Stomach smooth muscle (tissue), 2 donors: Measurements from ENCODE around the gene KRTAP9-4.
"Not testable (repeated sequence)": the region's sequence is repeated elsewhere in the genome, so short reads cannot be mapped to it uniquely, and the experiment has no call there.

Experiments used
- H3K27ac ChIP-seq: one replicate; pipeline ENCODE4 v1.7.0; 2013; ENCODE audit warnings: mild to moderate bottlenecking, low read length, inconsistent platforms
- H3K27me3 ChIP-seq, 2 donors: one replicate each; pipeline ENCODE4 v1.7.0; 2013; ENCODE audit warnings: low read length in 2 of 2; ENCODE audit not compliant: insufficient read depth in 2 of 2, control insufficient read depth in 1 of 2
- H3K36me3 ChIP-seq, 2 donors: one replicate each; pipeline ENCODE4 v1.7.0; 2013; ENCODE audit warnings: low read length in 2 of 2; ENCODE audit not compliant: control insufficient read depth in 2 of 2, insufficient read depth in 2 of 2
- H3K4me1 ChIP-seq: one replicate; pipeline ENCODE4 v1.7.0; 2013; ENCODE audit warnings: low read length; ENCODE audit not compliant: control insufficient read depth, insufficient read depth
- H3K4me3 ChIP-seq, 2 donors: one replicate each; pipeline ENCODE4 v1.7.0; 2013; ENCODE audit warnings: low read length in 2 of 2
- H3K9ac ChIP-seq, 2 donors: one replicate each; pipeline ENCODE4 v1.7.0; 2013; ENCODE audit warnings: low read length in 2 of 2, mild to moderate bottlenecking in 1 of 2
- H3K9me3 ChIP-seq, 2 donors: one replicate each; pipeline ENCODE4 v1.7.0; 2013; ENCODE audit warnings: low read length in 2 of 2; ENCODE audit not compliant: control insufficient read depth in 2 of 2
- donor health status: healthy.
- donor health status: Pancreatic carcinoma.

Gene KRTAP9-4

GRCh38 chr17:41265078-41265477, 15.6 kb downstream of the KRTAP9-4 start, which contains the start of gene KRTAP9-6:
TSS of gene KRTAP9-6 (plus strand) at chr17:41265378. CDS start at chr17:41265378, 0 bp downstream.
- Histone ChIP-seq H3K27ac (no peak within 1 kb of the TSS), H3K9me3 (no peaks in the 10 kb centered on the region), H3K27me3 (no peaks in the 10 kb centered on the region), H3K4me1 (no peaks in the 10 kb centered on the region), H3K36me3 (no peaks in the 10 kb centered on the region), H3K4me3 (no peak within 1 kb of the TSS), H3K9ac (no peak within 1 kb of the TSS)

DNA sequence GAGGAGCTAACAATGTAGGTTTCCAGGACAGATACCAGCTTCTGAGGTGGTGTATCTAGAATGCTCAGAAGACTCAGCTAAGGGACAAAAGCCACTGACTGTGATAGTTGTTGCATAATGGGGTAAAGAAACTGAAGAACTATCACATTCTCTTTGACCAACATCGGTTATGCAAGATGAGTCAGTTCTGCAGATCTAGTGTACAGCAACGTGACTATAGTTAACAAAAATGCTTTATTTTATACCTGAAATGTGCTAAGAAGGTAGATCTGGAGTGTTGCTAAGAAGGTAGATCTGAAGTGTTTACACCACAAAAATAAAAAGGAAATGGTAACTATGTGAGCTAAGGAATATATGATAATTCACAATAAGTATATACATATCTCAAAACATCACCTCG, 18.2 kb downstream of the KRTAP9-4 start:
- no peak overlapping the region for H3K4me3 ChIP-seq
- no peaks in the 10 kb centered on the region for H3K9me3 ChIP-seq
- H3K27ac ChIP-seq = no peak overlapping the region
- H3K36me3 ChIP-seq = no peaks in the 10 kb centered on the region
- no peaks in the 10 kb centered on the region for H3K27me3 ChIP-seq
- H3K9ac ChIP-seq = no peak overlapping the region
- no peaks in the 10 kb centered on the region for H3K4me1 ChIP-seq

GRCh38 chr17:41271323-41271722, 21.8 kb downstream of the KRTAP9-4 start:
- not testable (repeated sequence) for H3K9ac ChIP-seq, H3K4me1 ChIP-seq, H3K27me3 ChIP-seq, H3K27ac ChIP-seq, H3K9me3 ChIP-seq, H3K4me3 ChIP-seq, H3K36me3 ChIP-seq

GRCh38 chr17:41271858-41272257, 22.4 kb downstream of the KRTAP9-4 start:
- H3K4me1 ChIP-seq = no peaks in the 10 kb centered on the region
- H3K9ac ChIP-seq = no peak overlapping the region
- no peaks in the 10 kb centered on the region for H3K27me3 ChIP-seq
- no peak overlapping the region for H3K27ac ChIP-seq
- no peak overlapping the region for H3K4me3 ChIP-seq
- no peaks in the 10 kb centered on the region for H3K36me3 ChIP-seq
- no peaks in the 10 kb centered on the region for H3K9me3 ChIP-seq

- H3K27me3 ChIP-seq, H3K9me3 ChIP-seq, H3K9ac ChIP-seq, H3K27ac ChIP-seq, H3K4me3 ChIP-seq, H3K4me1 ChIP-seq, H3K36me3 ChIP-seq: not testable (repeated sequence)
These were observed 26.2 kb downstream of the KRTAP9-4 start, which contains the start of gene KRTAP9-7 for GRCh38 chr17:41275648-41276190. TSS of gene KRTAP9-7 (plus strand) at chr17:41275698. CDS start at chr17:41275698, 0 bp downstream.

DNA sequence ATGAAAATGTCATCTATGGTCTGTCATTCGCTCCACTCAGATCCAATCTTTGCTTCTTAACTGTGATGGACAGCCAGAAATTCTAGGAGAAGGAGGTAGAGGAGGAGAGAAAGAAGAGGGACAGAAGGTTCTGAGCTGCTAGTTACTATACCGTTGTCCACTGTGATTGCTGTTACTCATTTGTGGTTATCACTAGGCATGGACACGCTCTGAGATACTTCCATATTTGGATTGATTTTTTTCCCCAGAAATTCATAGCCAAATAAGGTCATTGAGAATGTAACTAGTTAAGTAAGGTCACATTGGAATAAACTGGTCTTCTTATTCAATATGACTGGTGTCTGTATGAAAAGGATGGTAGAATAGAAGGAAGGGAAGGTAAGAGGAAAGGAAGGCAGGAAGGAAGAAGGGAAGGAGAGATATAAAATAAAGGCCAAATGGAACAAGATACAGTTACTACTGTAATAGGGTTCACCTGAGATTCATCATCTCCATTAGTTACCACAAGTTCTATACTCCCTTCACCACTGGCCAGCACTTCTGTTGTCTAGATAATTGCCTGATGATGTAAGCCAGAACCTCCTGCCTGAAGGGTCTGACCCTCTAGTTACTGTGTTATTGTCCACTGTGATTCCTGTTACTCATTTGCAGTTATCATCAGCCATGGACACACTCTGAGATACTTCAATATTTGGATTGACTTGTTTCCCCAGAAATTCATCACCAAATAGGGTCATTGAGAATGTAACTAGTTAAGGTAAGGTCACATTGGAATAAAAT, 28.9 kb downstream of the KRTAP9-4 start:
- H3K4me3 ChIP-seq = no peak overlapping the region
- H3K27me3 ChIP-seq = peaks cover 0 to 2% of the 10 kb centered on the region in 2 donors
- H3K9me3 ChIP-seq = no peaks in the 10 kb centered on the region
- no peak overlapping the region for H3K27ac ChIP-seq
- H3K4me1 ChIP-seq = no peaks in the 10 kb centered on the region
- H3K36me3 ChIP-seq = no peaks in the 10 kb centered on the region
- no peak overlapping the region for H3K9ac ChIP-seq

GRCh38 chr17:41284043-41284442, 34.6 kb downstream of the KRTAP9-4 start:
- H3K9me3 ChIP-seq = no peaks in the 10 kb centered on the region
- no peak overlapping the region for H3K27ac ChIP-seq
- H3K4me1 ChIP-seq = no peaks in the 10 kb centered on the region
- no peaks in the 10 kb centered on the region for H3K36me3 ChIP-seq
- H3K9ac ChIP-seq = no peak overlapping the region
- H3K4me3 ChIP-seq = no peak overlapping the region
- H3K27me3 ChIP-seq = peaks cover 0 to 2% of the 10 kb centered on the region in 2 donors

- peaks cover 0 to 2% of the 10 kb centered on the region in 2 donors for H3K27me3 ChIP-seq
- H3K27ac ChIP-seq = no peak overlapping the region
- no peaks in the 10 kb centered on the region for H3K9me3 ChIP-seq
- H3K9ac ChIP-seq = no peak overlapping the region
- no peaks in the 10 kb centered on the region for H3K36me3 ChIP-seq
- no peak overlapping the region for H3K4me3 ChIP-seq
- H3K4me1 ChIP-seq = no peaks in the 10 kb centered on the region
These were observed 35.1 kb downstream of the KRTAP9-4 start for GRCh38 chr17:41284546-41284945.

- Histone ChIP-seq H3K9ac (no peak overlapping the region), H3K9me3 (no peaks in the 10 kb centered on the region), H3K4me3 (no peak overlapping the region), H3K27ac (no peak overlapping the region), H3K27me3 (peaks cover 0 to 2% of the 10 kb centered on the region in 2 donors), H3K4me1 (no peaks in the 10 kb centered on the region), H3K36me3 (no peaks in the 10 kb centered on the region)
These were observed 37.6 kb downstream of the KRTAP9-4 start for GRCh38 chr17:41287050-41287449.

DNA sequence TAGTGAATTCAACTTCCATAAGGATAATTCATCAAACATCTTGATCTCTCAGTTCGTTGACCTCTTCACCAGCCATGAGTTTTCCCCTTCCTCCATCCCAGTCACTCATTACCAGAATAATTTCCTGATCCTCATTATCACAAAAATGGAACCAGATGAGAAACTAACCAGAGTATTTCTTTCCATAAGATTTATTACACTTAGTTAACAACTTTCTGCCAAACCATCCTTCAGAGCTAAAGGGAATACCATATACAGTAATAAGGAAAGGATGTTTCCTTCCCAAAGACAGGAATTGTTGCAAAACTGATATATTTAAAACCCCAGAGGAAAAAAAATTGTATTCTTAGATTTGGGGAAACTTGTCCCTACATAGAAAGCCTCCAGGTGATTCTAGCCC, 44.5 kb downstream of the KRTAP9-4 start:
- H3K4me1 ChIP-seq = no peaks in the 10 kb centered on the region
- no peaks in the 10 kb centered on the region for H3K36me3 ChIP-seq
- H3K27me3 ChIP-seq = no peaks in the 10 kb centered on the region
- no peaks in the 10 kb centered on the region for H3K9me3 ChIP-seq
- no peak overlapping the region for H3K27ac ChIP-seq
- H3K4me3 ChIP-seq = no peak overlapping the region
- H3K9ac ChIP-seq = no peak overlapping the region

DNA sequence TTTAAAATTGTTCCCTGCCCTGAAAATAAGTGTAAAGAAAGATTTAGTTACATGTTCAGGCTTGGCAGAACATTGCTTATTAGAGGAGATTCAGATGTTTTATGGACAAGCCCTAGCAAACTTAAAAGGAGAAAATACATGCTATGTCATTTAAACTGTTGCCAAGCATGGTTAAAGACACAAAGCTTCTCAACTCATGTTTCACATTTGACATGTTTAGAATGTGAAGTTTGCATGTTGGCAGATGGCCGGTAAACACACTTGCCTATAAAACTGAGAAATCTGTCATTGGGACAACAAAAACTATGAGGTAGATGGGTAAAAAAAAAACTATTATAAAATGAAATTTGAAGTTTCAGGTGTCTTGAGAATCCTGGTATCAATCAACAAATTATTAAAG, 47.4 kb downstream of the KRTAP9-4 start:
- Histone ChIP-seq H3K4me1 (no peaks in the 10 kb centered on the region), H3K9ac (no peak overlapping the region), H3K36me3 (no peaks in the 10 kb centered on the region), H3K27ac (no peak overlapping the region), H3K27me3 (peaks cover 0 to 3% of the 10 kb centered on the region in 2 donors), H3K9me3 (peaks cover 4 to 5% of the 10 kb centered on the region in 2 donors), H3K4me3 (no peak overlapping the region)
